Right ventricle myocardium superior (tissue), 1 donor: Measurements from ENCODE around the gene SLC35F3. TPM values are rescaled to one million over a fixed set of nuclear protein-coding genes. Genes with fewer than 3 reads are reported as not detected.

Experiments
- microRNA-seq: library from miRNA; unstranded; fragments of <30 nt; microRNA quantifications from one replicate; pipeline ENCODE4 v1.2.0, GENCODE V29; 2020
- total RNA-seq: library from RNA; stranded (reverse); fragmentation: NEBNext Ultra II Directional; extraction: Animal tissue kit (Norgen Biotek cat#: 25700); gene quantifications from one replicate; pipeline ENCODE4 v1.2.1, GENCODE V29; 2021
- donor health status: DM: no; HTN: yes; CAD: no; lungs with severe emphysema.

Gene SLC35F3
- total RNA-seq, 1 donor from 2014 or later: not detected

Small RNAs within 50 kb of the gene (microRNA-seq; reads per million reads assigned to microRNA genes)
- gene MIR4671: not detected
